ENCODE measurements around the gene FARS2. TPM values are rescaled to one million over a fixed set of nuclear protein-coding genes. Genes with fewer than 3 reads are reported as not detected.

FARS2 gene
- total RNA-seq, 1 donor from 2014 or later: 21.9 TPM

GRCh38 chr6:5630636-5631035 is 369.3 kb downstream of the FARS2 start:
- no peak overlapping the region for H3K4me3 Mint-ChIP-seq

GRCh38 chr6:5632348-5632935 is 371.1 kb downstream of the FARS2 start:
- no peak overlapping the region for H3K4me3 Mint-ChIP-seq
- H3K27ac Mint-ChIP-seq: no peak overlapping the region
- DNase-seq (ENCODE audit: extremely low spot score, unreplicated experiment): no peak
- no peaks in the 10 kb centered on the region for H3K27me3 Mint-ChIP-seq
- H3K9me3 Mint-ChIP-seq: no peaks in the 10 kb centered on the region
- H3K36me3 Mint-ChIP-seq: no peaks in the 10 kb centered on the region
- no peaks in the 10 kb centered on the region for H3K4me1 Mint-ChIP-seq (ENCODE audit: unreplicated experiment)
- no peak for TF ChIP-seq CTCF (conservative IDR thresholded peaks at IDR 0.05)

More at GRCh38 chr6:5630636-5631035, 369.3 kb downstream of the FARS2 start:
- TF ChIP-seq CTCF (conservative IDR thresholded peaks at IDR 0.05): no peak
- Mint-ChIP-seq H3K27me3 (no peaks in the 10 kb centered on the region), H3K4me1 (ENCODE audit: unreplicated experiment) (no peaks in the 10 kb centered on the region), H3K9me3 (no peaks in the 10 kb centered on the region), H3K27ac (no peak overlapping the region), H3K36me3 (no peaks in the 10 kb centered on the region)
- no peak for DNase-seq (ENCODE audit: extremely low spot score, unreplicated experiment)

GRCh38 chr6:5634525-5634924 is 373.2 kb downstream of the FARS2 start:
- Mint-ChIP-seq H3K4me1 (ENCODE audit: unreplicated experiment) (no peaks in the 10 kb centered on the region), H3K36me3 (no peaks in the 10 kb centered on the region), H3K9me3 (no peaks in the 10 kb centered on the region), H3K4me3 (no peak overlapping the region), H3K27me3 (no peaks in the 10 kb centered on the region), H3K27ac (no peak overlapping the region)
- no peak for TF ChIP-seq CTCF (conservative IDR thresholded peaks at IDR 0.05)
- DNase-seq (ENCODE audit: extremely low spot score, unreplicated experiment): no peak

- no peaks in the 10 kb centered on the region for H3K27me3 Mint-ChIP-seq
- TF ChIP-seq CTCF (conservative IDR thresholded peaks at IDR 0.05): no peak
- H3K27ac Mint-ChIP-seq: no peak overlapping the region
- peaks cover 3% of the 10 kb centered on the region for H3K36me3 Mint-ChIP-seq
- no peak overlapping the region for H3K4me3 Mint-ChIP-seq
- H3K9me3 Mint-ChIP-seq: no peaks in the 10 kb centered on the region
- H3K4me1 Mint-ChIP-seq (ENCODE audit: unreplicated experiment): no peaks in the 10 kb centered on the region
- DNase-seq (ENCODE audit: extremely low spot score, unreplicated experiment): no peak
Measured at GRCh38 chr6:5636210-5637030, 375.1 kb downstream of the FARS2 start.

- no peak for TF ChIP-seq CTCF (conservative IDR thresholded peaks at IDR 0.05)
- H3K36me3 Mint-ChIP-seq: peaks cover 3% of the 10 kb centered on the region
Measured at GRCh38 chr6:5637714-5638113, 376.4 kb downstream of the FARS2 start.

More at GRCh38 chr6:5637714-5638113, 376.4 kb downstream of the FARS2 start:
- H3K4me1 Mint-ChIP-seq (ENCODE audit: unreplicated experiment): no peaks in the 10 kb centered on the region
- H3K27me3 Mint-ChIP-seq: no peaks in the 10 kb centered on the region
- no peak overlapping the region for H3K27ac Mint-ChIP-seq
- peaks cover 4% of the 10 kb centered on the region for H3K9me3 Mint-ChIP-seq
- H3K4me3 Mint-ChIP-seq: no peak overlapping the region
- no peak for DNase-seq (ENCODE audit: extremely low spot score, unreplicated experiment)
